Smooth muscle cell (in vitro differentiated cells): ENCODE data around the gene LFNG. TPM values are rescaled to one million over a fixed set of nuclear protein-coding genes. Genes with fewer than 3 reads are reported as not detected.

Source experiments
- DNase-seq: peaks from one replicate; lab custom pipeline; 2025; ENCODE audit not compliant: unreplicated experiment; lab: John Stamatoyannopoulos, UW
- H2AFZ ChIP-seq: fragments of 200-600 bp; sonication (generic); 2 replicates; pipeline ENCODE4 v1.6.0; 2016; ENCODE audit warnings: antibody characterized with exemption, low read depth, mild to moderate bottlenecking
- H3F3A ChIP-seq: fragments of 200-600 bp; sonication (generic); 2 replicates; pipeline ENCODE4 v1.6.0; 2017; ENCODE audit warnings: antibody characterized with exemption, low read depth
- H3K27ac ChIP-seq: fragments of 200-600 bp; sonication (generic); 2 replicates; pipeline ENCODE4 v1.5.1; 2016; ENCODE audit warnings: low read depth, mild to moderate bottlenecking
- H3K27me3 ChIP-seq: fragments of 200-600 bp; sonication (generic); 2 replicates; pipeline ENCODE4 v1.6.1; 2016; ENCODE audit warnings: low read depth, mild to moderate bottlenecking
- H3K36me3 ChIP-seq: fragments of 200-600 bp; sonication (generic); 2 replicates; pipeline ENCODE4 v1.5.1; 2016; ENCODE audit warnings: low read depth
- H3K4me1 ChIP-seq: fragments of 200-600 bp; sonication (generic); 2 replicates; pipeline ENCODE4 v1.5.1; 2016; ENCODE audit warnings: low read depth
- H3K4me2 ChIP-seq: fragments of 200-600 bp; sonication (generic); 2 replicates; pipeline ENCODE4 v1.6.0; 2016; ENCODE audit warnings: mild to moderate bottlenecking
- H3K4me3 ChIP-seq: fragments of 200-600 bp; sonication (generic); 2 replicates; pipeline ENCODE4 v1.5.1; 2016; ENCODE audit warnings: mild to moderate bottlenecking
- H3K79me2 ChIP-seq: fragments of 200-600 bp; sonication (generic); 2 replicates; pipeline ENCODE4 v1.6.0; 2016; ENCODE audit warnings: low read depth, mild to moderate bottlenecking
- H3K9ac ChIP-seq: fragments of 200-600 bp; sonication (generic); 2 replicates; pipeline ENCODE4 v1.6.0; 2016; ENCODE audit warnings: low read depth
- H3K9me3 ChIP-seq: fragments of 200-600 bp; sonication (generic); replicated peaks from 2 replicates; pipeline ENCODE4 v1.5.1; 2016; ENCODE audit warnings: low read depth
- H4K20me1 ChIP-seq: fragments of 200-600 bp; sonication (generic); 2 replicates; pipeline ENCODE4 v1.6.0; 2016; ENCODE audit warnings: low read depth
- WGBS: methylation state at CpG from one replicate; pipeline ENCODE4 v1.1.7; 2016; ENCODE audit warnings: low lambda C conversion rate; 5-methylcytosine and 5-hydroxymethylcytosine counted together
- polyA plus RNA-seq: library from polyadenylated mRNA; unstranded; fragments of >200 nt; fragmentation: Nextera tagmentation; extraction: Ambion mirVana; gene quantifications from 2 replicates; pipeline ENCODE4 v1.2.1, GENCODE V29; 2016
- total RNA-seq: library from RNA; depleted of rRNA; stranded (reverse); fragments of >200 nt; gene quantifications from 2 replicates; pipeline ENCODE4 v1.2.3, GENCODE V29; 2014
- TF ChIP-seq, protein P1 (sequence below): fragments of 200-600 bp; sonication (generic); IDR thresholded peaks from 2 replicates; pipeline ENCODE4 v1.5.1; 2017; ENCODE audit warnings: borderline replicate concordance, mild to moderate bottlenecking, antibody characterized with exemption; ENCODE audit not compliant: insufficient read depth, poor library complexity, severe bottlenecking

Gene LFNG
- total and polyA plus RNA-seq, 2 experiments from 2014 or later: 6.0 to 9.8 TPM

GRCh38 chr7:2516194-2516555, 3.4 kb upstream of the LFNG start:
- Histone ChIP-seq H3K4me1 (peaks cover 32% of the 10 kb centered on the region), H3K27ac (peak overlapping the region; percentile 93), H3F3A (peaks cover 23% of the 10 kb centered on the region), H3K27me3 (no peaks in the 10 kb centered on the region), H3K36me3 (no peaks in the 10 kb centered on the region), H3K4me3 (no peak overlapping the region), H3K9ac (peak overlapping the region; percentile 62), H2AFZ (no peak overlapping the region), H3K79me2 (peaks cover 12% of the 10 kb centered on the region), H3K9me3 (no peaks in the 10 kb centered on the region), H3K4me2 (peak overlapping the region; percentile 28), H4K20me1 (peaks cover 12% of the 10 kb centered on the region)
- TF ChIP-seq, protein P1, sequence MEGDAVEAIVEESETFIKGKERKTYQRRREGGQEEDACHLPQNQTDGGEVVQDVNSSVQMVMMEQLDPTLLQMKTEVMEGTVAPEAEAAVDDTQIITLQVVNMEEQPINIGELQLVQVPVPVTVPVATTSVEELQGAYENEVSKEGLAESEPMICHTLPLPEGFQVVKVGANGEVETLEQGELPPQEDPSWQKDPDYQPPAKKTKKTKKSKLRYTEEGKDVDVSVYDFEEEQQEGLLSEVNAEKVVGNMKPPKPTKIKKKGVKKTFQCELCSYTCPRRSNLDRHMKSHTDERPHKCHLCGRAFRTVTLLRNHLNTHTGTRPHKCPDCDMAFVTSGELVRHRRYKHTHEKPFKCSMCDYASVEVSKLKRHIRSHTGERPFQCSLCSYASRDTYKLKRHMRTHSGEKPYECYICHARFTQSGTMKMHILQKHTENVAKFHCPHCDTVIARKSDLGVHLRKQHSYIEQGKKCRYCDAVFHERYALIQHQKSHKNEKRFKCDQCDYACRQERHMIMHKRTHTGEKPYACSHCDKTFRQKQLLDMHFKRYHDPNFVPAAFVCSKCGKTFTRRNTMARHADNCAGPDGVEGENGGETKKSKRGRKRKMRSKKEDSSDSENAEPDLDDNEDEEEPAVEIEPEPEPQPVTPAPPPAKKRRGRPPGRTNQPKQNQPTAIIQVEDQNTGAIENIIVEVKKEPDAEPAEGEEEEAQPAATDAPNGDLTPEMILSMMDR: no peak
- WGBS: 80% methylated on average over 8 of the region's 8 CpGs
- no peak for DNase-seq

DNA sequence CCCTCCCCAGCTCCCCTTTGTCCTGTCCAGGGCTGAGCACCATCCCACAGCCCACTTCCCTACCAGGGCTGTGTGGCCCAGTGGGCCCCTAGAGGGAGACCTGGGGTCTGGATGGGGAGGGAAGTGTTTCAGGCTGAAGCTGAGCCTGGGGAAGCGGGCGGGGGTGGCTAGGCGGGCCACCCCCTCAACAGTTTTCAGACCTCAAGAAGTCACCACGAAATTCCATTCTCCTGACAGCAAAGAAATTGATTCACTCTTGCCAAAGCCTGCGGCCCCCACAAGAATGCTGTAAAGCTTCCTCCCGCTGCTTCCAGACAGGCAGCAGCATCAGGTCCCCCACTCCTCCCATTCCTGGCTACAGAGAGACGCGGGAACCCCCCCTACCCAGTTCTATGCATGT, 2.5 kb upstream of the LFNG start:
- H3F3A ChIP-seq: peaks cover 27% of the 10 kb centered on the region
- 4% methylated on average over 7 of the region's 8 CpGs for WGBS
- H3K9ac ChIP-seq: peak overlapping the region; percentile 62
- no peak overlapping the region for H3K4me3 ChIP-seq
- peak overlapping the region; percentile 94 for H3K4me2 ChIP-seq
- peaks cover 21% of the 10 kb centered on the region for H4K20me1 ChIP-seq
- no peaks in the 10 kb centered on the region for H3K9me3 ChIP-seq
- no peaks in the 10 kb centered on the region for H3K36me3 ChIP-seq
- TF ChIP-seq, protein P1: no peak
- peaks cover 20% of the 10 kb centered on the region for H3K79me2 ChIP-seq
- H3K27me3 ChIP-seq: no peaks in the 10 kb centered on the region
- no peak for DNase-seq
- peak overlapping the region; percentile 93 for H3K27ac ChIP-seq
- peaks cover 32% of the 10 kb centered on the region for H3K4me1 ChIP-seq
- H2AFZ ChIP-seq: no peak overlapping the region

- Histone ChIP-seq H3K4me2 (peak overlapping the region; percentile 94), H4K20me1 (peaks cover 29% of the 10 kb centered on the region), H3K4me3 (no peak overlapping the region), H3K9me3 (no peaks in the 10 kb centered on the region), H3F3A (peaks cover 30% of the 10 kb centered on the region), H3K79me2 (peaks cover 28% of the 10 kb centered on the region), H3K27me3 (no peaks in the 10 kb centered on the region), H3K36me3 (no peaks in the 10 kb centered on the region), H2AFZ (no peak overlapping the region), H3K4me1 (peaks cover 40% of the 10 kb centered on the region), H3K27ac (peak overlapping the region; percentile 93), H3K9ac (peak overlapping the region; percentile 68)
- 29% methylated on average over 18 of the region's 18 CpGs for WGBS
- DNase-seq: no peak
- TF ChIP-seq, protein P1: no peak
Measured at GRCh38 chr7:2517678-2518507, 1.7 kb upstream of the LFNG start.
